Upper lobe of left lung (tissue), 4 donors: ENCODE measurements around the gene ADAM22.

Experiments
- EP300 ChIP-seq, 4 donors: sonication (generic); formaldehyde crosslinking; IDR thresholded peaks; one replicate each; pipeline ENCODE4 v1.5.1; 2017; ENCODE audit warnings: antibody characterized with exemption in 4 of 4, control low read depth in 2 of 4
- POLR2A ChIP-seq, 4 donors: fragments of 450-650 bp; IDR thresholded peaks; one replicate each; pipeline ENCODE4 v1.5.1; 2016 to 2017; ENCODE audit warnings: antibody characterized with exemption in 4 of 4, mild to moderate bottlenecking in 2 of 4
- TF ChIP-seq, protein P1 (sequence below), 6 experiments: fragments of 450-650 bp in 4 of 6; fragments of 200-600 bp in 2 of 6; sonication (generic) in 2 of 6; IDR thresholded peaks; one replicate each; pipeline ENCODE4 v1.5.1; 2016 to 2019; ENCODE audit warnings: antibody characterized with exemption in 6 of 6

DNA sequence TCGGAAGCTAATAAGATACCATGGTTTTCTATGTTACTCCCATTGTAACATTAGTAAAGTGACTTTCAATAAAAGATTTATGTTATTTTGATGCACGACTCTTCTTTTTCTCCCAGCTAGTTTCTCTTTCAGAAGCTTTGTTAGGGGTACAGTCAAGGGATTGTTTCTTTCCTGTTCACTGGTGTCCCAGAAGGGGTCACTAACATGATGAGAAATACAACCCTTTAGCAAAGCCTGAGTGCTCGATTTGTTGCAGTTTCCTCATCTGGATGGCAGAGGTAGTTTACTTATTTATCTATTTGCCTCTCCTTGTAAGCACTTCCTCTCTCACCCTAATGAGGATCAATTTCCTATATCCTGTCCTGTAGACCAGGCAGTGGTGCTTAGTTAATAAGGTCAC lies 268.7 kb downstream of the ADAM22 start:
- TF ChIP-seq, protein P1, sequence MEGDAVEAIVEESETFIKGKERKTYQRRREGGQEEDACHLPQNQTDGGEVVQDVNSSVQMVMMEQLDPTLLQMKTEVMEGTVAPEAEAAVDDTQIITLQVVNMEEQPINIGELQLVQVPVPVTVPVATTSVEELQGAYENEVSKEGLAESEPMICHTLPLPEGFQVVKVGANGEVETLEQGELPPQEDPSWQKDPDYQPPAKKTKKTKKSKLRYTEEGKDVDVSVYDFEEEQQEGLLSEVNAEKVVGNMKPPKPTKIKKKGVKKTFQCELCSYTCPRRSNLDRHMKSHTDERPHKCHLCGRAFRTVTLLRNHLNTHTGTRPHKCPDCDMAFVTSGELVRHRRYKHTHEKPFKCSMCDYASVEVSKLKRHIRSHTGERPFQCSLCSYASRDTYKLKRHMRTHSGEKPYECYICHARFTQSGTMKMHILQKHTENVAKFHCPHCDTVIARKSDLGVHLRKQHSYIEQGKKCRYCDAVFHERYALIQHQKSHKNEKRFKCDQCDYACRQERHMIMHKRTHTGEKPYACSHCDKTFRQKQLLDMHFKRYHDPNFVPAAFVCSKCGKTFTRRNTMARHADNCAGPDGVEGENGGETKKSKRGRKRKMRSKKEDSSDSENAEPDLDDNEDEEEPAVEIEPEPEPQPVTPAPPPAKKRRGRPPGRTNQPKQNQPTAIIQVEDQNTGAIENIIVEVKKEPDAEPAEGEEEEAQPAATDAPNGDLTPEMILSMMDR (IDR thresholded peaks at IDR 0.05) = no peak
- TF ChIP-seq EP300 (IDR thresholded peaks at IDR 0.05) (no peak), POLR2A (IDR thresholded peaks at IDR 0.05) (no peak)
